Measurements from ENCODE around the gene ACTR8. TPM values are rescaled to one million over a fixed set of nuclear protein-coding genes. Genes with fewer than 3 reads are reported as not detected.

ACTR8 gene
- total RNA-seq, 2 experiments from 2014 or later, result 29.8 to 30.3 TPM

DNA sequence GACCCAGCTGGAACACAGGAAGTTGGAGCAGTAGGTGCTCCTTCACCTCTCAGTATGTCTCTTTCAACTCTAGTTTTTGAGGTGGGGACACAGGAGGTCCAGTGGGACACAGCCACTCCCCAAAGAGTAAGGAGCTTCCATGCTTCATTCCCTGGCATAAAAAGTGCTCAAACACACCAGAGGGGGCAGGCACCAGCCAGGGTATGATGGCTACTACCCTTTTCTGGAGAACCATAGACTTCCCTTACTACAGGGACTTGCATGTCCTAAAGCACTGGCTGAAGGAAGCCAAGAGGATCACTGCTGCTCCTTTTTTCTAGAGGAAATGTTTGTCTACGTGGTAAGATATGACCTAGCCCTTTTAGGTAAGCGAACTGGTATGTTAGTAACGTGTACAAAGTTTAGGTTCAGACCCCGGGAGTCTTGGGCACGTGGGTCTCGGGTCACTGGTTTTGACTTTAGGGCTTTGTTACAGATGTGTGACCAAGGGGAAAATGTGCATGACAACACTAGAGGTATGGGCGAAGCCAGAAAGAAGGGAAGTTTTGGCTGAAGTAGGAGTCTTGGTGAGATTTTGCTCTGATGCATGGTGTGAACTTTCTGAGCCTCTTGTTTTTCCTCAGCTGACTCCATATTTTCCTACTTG lies 23.7 kb downstream of the ACTR8 start:
- H3K27ac Mint-ChIP-seq, result no peak overlapping the region
- no peaks in the 10 kb centered on the region for H3K27me3 Mint-ChIP-seq (ENCODE audit: low read depth)
- intact Hi-C loops (cut with micrococcal nuclease), result no loop called here
- H3K9me3 Mint-ChIP-seq, result no peaks in the 10 kb centered on the region
- H3K36me3 Mint-ChIP-seq (ENCODE audit: low read depth), result peaks cover 10% of the 10 kb centered on the region
- no peak for DNase-seq
- H3K4me3 Mint-ChIP-seq, result no peak overlapping the region
- CTCF ChIA-PET, result no interaction called here
- no peaks in the 10 kb centered on the region for H3K4me1 Mint-ChIP-seq (ENCODE audit: low read depth)

- CTCF ChIA-PET, result no interaction called here
- H3K4me3 Mint-ChIP-seq, result no peak overlapping the region
- intact Hi-C loops (cut with micrococcal nuclease), result no loop called here
- H3K36me3 Mint-ChIP-seq (ENCODE audit: low read depth), result peaks cover 4% of the 10 kb centered on the region
- no peak for DNase-seq
- no peaks in the 10 kb centered on the region for H3K4me1 Mint-ChIP-seq (ENCODE audit: low read depth)
- H3K27ac Mint-ChIP-seq, result no peak overlapping the region
- H3K9me3 Mint-ChIP-seq, result no peaks in the 10 kb centered on the region
- H3K27me3 Mint-ChIP-seq (ENCODE audit: low read depth), result no peaks in the 10 kb centered on the region
Measured at GRCh38 chr3:53856964-53857363, 25.0 kb downstream of the ACTR8 start.

DNA sequence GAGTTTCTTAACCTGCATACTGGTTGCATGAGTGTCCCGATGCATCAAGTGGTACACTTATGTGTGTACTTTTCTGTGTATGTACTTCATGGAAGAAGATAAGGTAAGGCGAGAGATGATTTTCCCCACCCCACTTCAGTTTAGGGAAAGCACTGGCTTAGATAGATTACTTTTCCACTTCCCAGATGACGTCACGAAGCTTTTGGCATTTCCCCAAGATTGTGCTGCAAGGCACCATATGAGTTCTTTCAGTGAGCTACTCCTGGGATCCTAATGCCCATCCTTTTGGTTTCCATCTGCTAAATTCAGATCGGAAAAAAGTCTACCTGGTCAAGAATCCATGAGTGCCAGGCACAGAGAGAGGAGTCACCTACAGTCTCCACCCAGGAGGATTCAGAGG lies 31.1 kb downstream of the ACTR8 start:
- CTCF ChIA-PET, result no interaction called here
- Mint-ChIP-seq H3K27me3 (ENCODE audit: low read depth) (peaks cover 16% of the 10 kb centered on the region), H3K4me1 (ENCODE audit: low read depth) (peaks cover 2% of the 10 kb centered on the region), H3K9me3 (no peaks in the 10 kb centered on the region), H3K4me3 (no peak overlapping the region), H3K27ac (no peak overlapping the region), H3K36me3 (ENCODE audit: low read depth) (no peaks in the 10 kb centered on the region)
- intact Hi-C loops (cut with micrococcal nuclease), result no loop called here
- DNase-seq, result no peak

- Mint-ChIP-seq H3K36me3 (ENCODE audit: low read depth) (no peaks in the 10 kb centered on the region), H3K27ac (no peak overlapping the region), H3K9me3 (no peaks in the 10 kb centered on the region), H3K4me1 (ENCODE audit: low read depth) (peaks cover 2% of the 10 kb centered on the region), H3K4me3 (no peak overlapping the region), H3K27me3 (ENCODE audit: low read depth) (peaks cover 23% of the 10 kb centered on the region)
- DNase-seq, result no peak
- CTCF ChIA-PET, result no interaction called here
- intact Hi-C loops (cut with micrococcal nuclease), result loop anchor here (5.0 kb wide), 1 partner anchor 98 kb away; no protein-coding TSS in a partner anchor
Measured at GRCh38 chr3:53849916-53850315, 32.0 kb downstream of the ACTR8 start.

GRCh38 chr3:53846851-53847155 lies 35.1 kb downstream of the ACTR8 start:
- Mint-ChIP-seq H3K4me3 (peak overlapping the region; percentile 65), H3K9me3 (no peaks in the 10 kb centered on the region), H3K4me1 (ENCODE audit: low read depth) (peaks cover 2% of the 10 kb centered on the region), H3K36me3 (ENCODE audit: low read depth) (no peaks in the 10 kb centered on the region), H3K27me3 (ENCODE audit: low read depth) (peaks cover 41% of the 10 kb centered on the region), H3K27ac (no peak overlapping the region)
- intact Hi-C loops (cut with micrococcal nuclease), result loop anchor here (5.0 kb wide), 1 partner anchor 95 kb away; no protein-coding TSS in a partner anchor
- no peak for DNase-seq
- CTCF ChIA-PET, result interaction anchor here (0.8 kb wide), 1 partner anchor 92 kb away, joined by 3 read pairs; no protein-coding TSS in a partner anchor

GRCh38 chr3:53846134-53846850 lies 35.7 kb downstream of the ACTR8 start, which contains the start of the genes CHDH and IL17RB:
CHDH (minus strand) TSS chr3:53846419; CDS start chr3:53824008, 22,411 bp downstream.
IL17RB (plus strand) TSS chr3:53846568; CDS start chr3:53846589, 21 bp downstream.
- Mint-ChIP-seq H3K9me3 (no peaks in the 10 kb centered on the region), H3K4me3 (peak within 1 kb of the TSS; percentile 65), H3K27me3 (ENCODE audit: low read depth) (peaks cover 41% of the 10 kb centered on the region), H3K36me3 (ENCODE audit: low read depth) (no peaks in the 10 kb centered on the region), H3K4me1 (ENCODE audit: low read depth) (peaks cover 2% of the 10 kb centered on the region), H3K27ac (no peak within 1 kb of the TSS)
- intact Hi-C loops (cut with micrococcal nuclease), result loop anchor here (5.0 kb wide), 1 partner anchor 94 kb away; no protein-coding TSS in a partner anchor
- DNase-seq, result peak; percentile 31
- CTCF ChIA-PET, result interaction anchor here (0.8 kb wide), 1 partner anchor 93 kb away, joined by 3 read pairs; no protein-coding TSS in a partner anchor

- Mint-ChIP-seq H3K4me3 (peak overlapping the region; percentile 50), H3K36me3 (ENCODE audit: low read depth) (no peaks in the 10 kb centered on the region), H3K27ac (no peak overlapping the region), H3K9me3 (no peaks in the 10 kb centered on the region), H3K4me1 (ENCODE audit: low read depth) (peaks cover 2% of the 10 kb centered on the region), H3K27me3 (ENCODE audit: low read depth) (peaks cover 41% of the 10 kb centered on the region)
- CTCF ChIA-PET, result no interaction called here
- intact Hi-C loops (cut with micrococcal nuclease), result loop anchor here (5.0 kb wide), 1 partner anchor 94 kb away; no protein-coding TSS in a partner anchor
- DNase-seq, result no peak
Measured at GRCh38 chr3:53845881-53846133, 36.1 kb downstream of the ACTR8 start.

- peak; percentile 13 for DNase-seq
- CTCF ChIA-PET, result no interaction called here
- Mint-ChIP-seq H3K27me3 (ENCODE audit: low read depth) (peaks cover 41% of the 10 kb centered on the region), H3K9me3 (no peaks in the 10 kb centered on the region), H3K27ac (no peak overlapping the region), H3K4me3 (peak overlapping the region; percentile 50), H3K4me1 (ENCODE audit: low read depth) (peaks cover 2% of the 10 kb centered on the region), H3K36me3 (ENCODE audit: low read depth) (no peaks in the 10 kb centered on the region)
- intact Hi-C loops (cut with micrococcal nuclease), result loop anchor here (5.0 kb wide), 1 partner anchor 93 kb away; no protein-coding TSS in a partner anchor
Measured at GRCh38 chr3:53845103-53845880, 36.7 kb downstream of the ACTR8 start.

- H3K36me3 Mint-ChIP-seq (ENCODE audit: low read depth), result no peaks in the 10 kb centered on the region
- no peaks in the 10 kb centered on the region for H3K9me3 Mint-ChIP-seq
- no peak overlapping the region for H3K27ac Mint-ChIP-seq
- CTCF ChIA-PET, result interaction anchor here (0.8 kb wide), 1 partner anchor 17 kb away, joined by 3 read pairs; no protein-coding TSS in a partner anchor
- H3K4me3 Mint-ChIP-seq, result no peak overlapping the region
- DNase-seq, result no peak
- H3K4me1 Mint-ChIP-seq (ENCODE audit: low read depth), result peaks cover 2% of the 10 kb centered on the region
- H3K27me3 Mint-ChIP-seq (ENCODE audit: low read depth), result peaks cover 37% of the 10 kb centered on the region
- intact Hi-C loops (cut with micrococcal nuclease), result loop anchor here (5.0 kb wide), 1 partner anchor 92 kb away; no protein-coding TSS in a partner anchor
Measured at GRCh38 chr3:53844262-53845102, 37.5 kb downstream of the ACTR8 start.

DNA sequence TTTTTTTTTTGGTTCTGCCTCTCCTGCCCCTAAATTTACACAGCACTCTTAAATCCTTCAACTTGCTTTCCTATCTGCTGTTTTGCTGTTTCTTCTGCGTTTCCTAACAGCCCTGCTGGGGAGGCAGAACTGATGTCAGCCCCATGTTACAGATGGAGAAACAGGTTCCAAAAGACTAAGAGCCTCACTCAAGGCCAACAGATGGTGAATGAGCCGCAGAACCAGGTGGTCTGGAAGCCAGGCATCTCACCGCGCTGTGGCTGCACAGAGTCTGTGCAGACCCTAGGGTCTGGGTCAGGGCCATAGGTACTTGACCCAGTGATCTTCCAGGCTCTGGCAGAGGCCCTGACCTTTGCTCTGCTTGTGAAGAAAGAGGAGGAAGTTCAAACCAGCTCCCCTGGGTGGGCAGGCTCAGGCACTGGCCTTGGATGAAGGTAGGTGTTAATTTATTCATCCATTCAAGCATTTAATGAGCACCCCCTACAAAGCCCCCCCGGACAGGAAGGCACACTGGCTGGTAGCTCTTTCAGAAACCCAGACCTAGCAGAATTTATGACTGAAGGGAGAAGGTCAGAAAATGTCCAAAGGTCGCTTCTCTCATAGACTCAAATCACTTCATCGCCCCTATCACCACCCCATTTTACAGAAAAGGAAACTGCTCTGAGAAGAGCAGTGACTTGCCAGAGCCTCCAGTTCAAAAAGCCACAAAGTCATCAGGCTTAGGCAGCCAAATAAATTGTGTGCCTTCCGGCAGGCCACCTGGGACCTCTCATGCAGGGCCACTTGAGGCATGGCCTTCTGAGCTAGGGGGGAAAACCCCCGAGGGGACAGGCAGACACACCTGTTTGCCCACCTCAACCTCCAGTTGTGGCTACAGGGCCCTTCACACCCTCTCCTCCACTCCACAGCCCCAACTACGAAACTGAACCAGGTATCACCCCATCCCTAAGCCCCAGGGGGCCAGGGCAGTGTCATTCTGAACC lies 38.5 kb downstream of the ACTR8 start:
- CTCF ChIA-PET, result interaction anchor here (0.8 kb wide), 1 partner anchor 18 kb away, joined by 3 read pairs; no protein-coding TSS in a partner anchor
- DNase-seq, result no peak
- peaks cover 36% of the 10 kb centered on the region for H3K27me3 Mint-ChIP-seq (ENCODE audit: low read depth)
- H3K27ac Mint-ChIP-seq, result no peak overlapping the region
- no peaks in the 10 kb centered on the region for H3K9me3 Mint-ChIP-seq
- peaks cover 2% of the 10 kb centered on the region for H3K4me1 Mint-ChIP-seq (ENCODE audit: low read depth)
- H3K36me3 Mint-ChIP-seq (ENCODE audit: low read depth), result no peaks in the 10 kb centered on the region
- intact Hi-C loops (cut with micrococcal nuclease), result no loop called here
- H3K4me3 Mint-ChIP-seq, result no peak overlapping the region
